ENCODE data around the gene ISL2. TPM values are rescaled to one million over a fixed set of nuclear protein-coding genes. Genes with fewer than 3 reads are reported as not detected.

The ISL2 gene
- total and polyA plus RNA-seq, 9 of the 15 experiments (the other 6 are each of a cell fraction or from before 2014, with no cell fraction given): 0.15 to 23.7 (median 4.0) TPM

- TF ChIP-seq TRIM25 (IDR thresholded peaks at IDR 0.05; ENCODE audit: borderline replicate concordance) (no peak), ZBTB40 (IDR thresholded peaks at IDR 0.05) (peak; percentile 92), ZBTB40 (CRISPR knock-in tag; IDR thresholded peaks at IDR 0.05) (no peak), DMBX1 (CRISPR knock-in tag; IDR thresholded peaks at IDR 0.05; ENCODE audit: borderline replicate concordance) (no peak), ZNF639 (CRISPR knock-in tag; conservative IDR thresholded peaks at IDR 0.05 in 1 of 2, IDR thresholded peaks at IDR 0.05 in 1 of 2) (no peak), ZNF121 (CRISPR knock-in tag; conservative IDR thresholded peaks at IDR 0.05) (no peak), POLR2AphosphoS2 (IDR thresholded peaks at IDR 0.05; ENCODE audit: low read length) (no peak), ARNT (IDR thresholded peaks at IDR 0.05) (peak in 1 of 2 experiments; percentile 28; a peak in 2 of 4 replicates), POLR2A (conservative IDR thresholded peaks at IDR 0.05) (no peak), HMG20B (CRISPR knock-in tag; IDR thresholded peaks at IDR 0.05) (no peak), CBFA2T2 (conservative IDR thresholded peaks at IDR 0.05) (no peak), ASH1L (IDR thresholded peaks at IDR 0.05; ENCODE audit: borderline replicate concordance, low read depth, partially characterized antibody) (no peak)
- TF ChIP-seq, protein P1, sequence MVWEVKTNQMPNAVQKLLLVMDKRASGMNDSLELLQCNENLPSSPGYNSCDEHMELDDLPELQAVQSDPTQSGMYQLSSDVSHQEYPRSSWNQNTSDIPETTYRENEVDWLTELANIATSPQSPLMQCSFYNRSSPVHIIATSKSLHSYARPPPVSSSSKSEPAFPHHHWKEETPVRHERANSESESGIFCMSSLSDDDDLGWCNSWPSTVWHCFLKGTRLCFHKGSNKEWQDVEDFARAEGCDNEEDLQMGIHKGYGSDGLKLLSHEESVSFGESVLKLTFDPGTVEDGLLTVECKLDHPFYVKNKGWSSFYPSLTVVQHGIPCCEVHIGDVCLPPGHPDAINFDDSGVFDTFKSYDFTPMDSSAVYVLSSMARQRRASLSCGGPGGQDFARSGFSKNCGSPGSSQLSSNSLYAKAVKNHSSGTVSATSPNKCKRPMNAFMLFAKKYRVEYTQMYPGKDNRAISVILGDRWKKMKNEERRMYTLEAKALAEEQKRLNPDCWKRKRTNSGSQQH (CRISPR knock-in tag; IDR thresholded peaks at IDR 0.05): no peak
Measured at GRCh38 chr15:76335307-76336253, 993 bp upstream of the ISL2 start (continued).
